ENCODE data around the gene GLIPR1.
"Not testable (repeated sequence)": the region's sequence is repeated elsewhere in the genome, so short reads cannot be mapped to it uniquely, and the experiment has no call there.

Gene GLIPR1

GRCh38 chr12:75511116-75512048, 30.8 kb downstream of the GLIPR1 start, which contains the start of gene KRR1:
Gene KRR1, minus strand, starts transcription at chr12:75511609. Its CDS starts 12 bp downstream, at chr12:75511597.
- peak; percentile 69 to 85 for DNase-seq (ENCODE audit: low read depth in 2 of 2)

- DNase-seq (ENCODE audit: low read depth in 2 of 2): not testable (repeated sequence)
Measured at GRCh38 chr12:75521224-75521623, 40.7 kb downstream of the GLIPR1 start.

- DNase-seq (ENCODE audit: low read depth in 2 of 2): not testable (repeated sequence)
Measured at GRCh38 chr12:75522124-75522523, 41.6 kb downstream of the GLIPR1 start.

GRCh38 chr12:75525263-75525662, 44.7 kb downstream of the GLIPR1 start:
- DNase-seq (ENCODE audit: low read depth in 2 of 2): no peak

- peak; percentile 2 to 3 for DNase-seq (ENCODE audit: low read depth in 2 of 2)
Measured at GRCh38 chr12:75526655-75527511, 46.3 kb downstream of the GLIPR1 start.

GRCh38 chr12:75528272-75528671, 47.7 kb downstream of the GLIPR1 start:
- DNase-seq (ENCODE audit: low read depth in 2 of 2): no peak

- DNase-seq (ENCODE audit: low read depth in 2 of 2): no peak
Measured at GRCh38 chr12:75528692-75529091, 48.1 kb downstream of the GLIPR1 start.

GRCh38 chr12:75529316-75529715, 48.8 kb downstream of the GLIPR1 start:
- DNase-seq (ENCODE audit: low read depth in 2 of 2): no peak

- no peak for DNase-seq (ENCODE audit: low read depth in 2 of 2)
Measured at GRCh38 chr12:75529826-75530225, 49.3 kb downstream of the GLIPR1 start.

- DNase-seq (ENCODE audit: low read depth in 2 of 2): no peak
Measured at GRCh38 chr12:75533239-75533638, 52.7 kb downstream of the GLIPR1 start.

GRCh38 chr12:75539889-75540288, 59.3 kb downstream of the GLIPR1 start:
- no peak for DNase-seq (ENCODE audit: low read depth in 2 of 2)

GRCh38 chr12:75542942-75543341, 62.4 kb downstream of the GLIPR1 start:
- DNase-seq (ENCODE audit: low read depth in 2 of 2): no peak

GRCh38 chr12:75543529-75543928, 63.0 kb downstream of the GLIPR1 start:
- no peak for DNase-seq (ENCODE audit: low read depth in 2 of 2)

- no peak for DNase-seq (ENCODE audit: low read depth in 2 of 2)
Measured at GRCh38 chr12:75545636-75546035, 65.1 kb downstream of the GLIPR1 start.

- no peak for DNase-seq (ENCODE audit: low read depth in 2 of 2)
Measured at GRCh38 chr12:75548879-75549278, 68.3 kb downstream of the GLIPR1 start.

GRCh38 chr12:75549989-75550388, 69.4 kb downstream of the GLIPR1 start:
- no peak for DNase-seq (ENCODE audit: low read depth in 2 of 2)

GRCh38 chr12:75550401-75551240, 70.1 kb downstream of the GLIPR1 start:
- DNase-seq (ENCODE audit: low read depth in 2 of 2): no peak

GRCh38 chr12:75551477-75551876, 70.9 kb downstream of the GLIPR1 start:
- no peak for DNase-seq (ENCODE audit: low read depth in 2 of 2)

GRCh38 chr12:75553398-75553797, 72.8 kb downstream of the GLIPR1 start:
- DNase-seq (ENCODE audit: low read depth in 2 of 2): no peak

All from stimulated activated CD4-positive, alpha-beta T cell treated with anti-CD3 and anti-CD28 coated beads, Interleukin-4, amount 100 ng/mL, for 48 hours (primary cell).